HFFc6 (cell line): ENCODE measurements around the gene SLFN12L. TPM values are rescaled to one million over a fixed set of nuclear protein-coding genes. Genes with fewer than 3 reads are reported as not detected.
"Not testable (repeated sequence)": the region's sequence is repeated elsewhere in the genome, so short reads cannot be mapped to it uniquely, and the experiment has no call there.

Experiments
- DNase-seq: peaks from one replicate; pipeline ENCODE4 v3.0.0-alpha.2; 2018
- H3K27ac Mint-ChIP-seq: 2 replicates; pipeline ENCODE4 v1.8.0; 2020; ENCODE audit warnings: mild to moderate bottlenecking, mixed read lengths
- H3K27me3 Mint-ChIP-seq: 2 replicates; pipeline ENCODE4 v1.8.0; 2021; ENCODE audit warnings: mild to moderate bottlenecking, moderate library complexity, mixed read lengths; ENCODE audit not compliant: insufficient read depth
- H3K36me3 Mint-ChIP-seq: 2 replicates; pipeline ENCODE4 v1.8.0; 2021; ENCODE audit warnings: low read depth, mixed read lengths
- H3K4me1 Mint-ChIP-seq: 2 replicates; pipeline ENCODE4 v1.8.0; 2020; ENCODE audit warnings: low read depth, mixed read lengths
- H3K4me3 Mint-ChIP-seq: 2 replicates; pipeline ENCODE4 v1.8.0; 2020; ENCODE audit warnings: mild to moderate bottlenecking, moderate library complexity, mixed read lengths
- H3K9me3 Mint-ChIP-seq: 2 replicates; pipeline ENCODE4 v1.8.0; 2020; ENCODE audit warnings: mild to moderate bottlenecking, mixed read lengths
- CTCF ChIP-seq: fragments of 200-600 bp; sonication (generic); IDR thresholded peaks from 2 replicates; pipeline ENCODE4 v1.5.0; 2021; ENCODE audit warnings: antibody characterized with exemption, mild to moderate bottlenecking
- total RNA-seq, 6 experiments: library from RNA; stranded (reverse); fragmentation: NEBNext Ultra II Directional; extraction: Animal tissue kit (Norgen Biotek cat#: 25700); gene quantifications; 2 replicates in 1 of 6; 3 replicates in 5 of 6; pipeline ENCODE4 v1.2.3, GENCODE V29; 2021

Gene SLFN12L
- total RNA-seq, 6 experiments from 2014 or later: 0.13 to 0.34 (median 0.25) TPM; not detected in 2

- no peak overlapping the region for H3K4me3 Mint-ChIP-seq
- TF ChIP-seq CTCF: no peak
These were observed 14.2 kb downstream of the SLFN12L start for GRCh38 chr17:35523296-35523695.

GRCh38 chr17:35521654-35522256 is 15.7 kb downstream of the SLFN12L start:
- H3K27ac Mint-ChIP-seq, H3K9me3 Mint-ChIP-seq, DNase-seq, H3K4me1 Mint-ChIP-seq, H3K4me3 Mint-ChIP-seq, H3K36me3 Mint-ChIP-seq: not testable (repeated sequence)
- peaks cover 16% of the 10 kb centered on the region for H3K27me3 Mint-ChIP-seq

More at GRCh38 chr17:35523296-35523695, 14.2 kb downstream of the SLFN12L start:
- H3K9me3 Mint-ChIP-seq: peaks cover 7% of the 10 kb centered on the region; the same call in 1 of the 2 replicates
- H3K27me3 Mint-ChIP-seq: peaks cover 15% of the 10 kb centered on the region
- no peaks in the 10 kb centered on the region for H3K36me3 Mint-ChIP-seq
- peaks cover 6% of the 10 kb centered on the region; the same call in 1 of the 2 replicates for H3K4me1 Mint-ChIP-seq
- no peak overlapping the region for H3K27ac Mint-ChIP-seq
- DNase-seq: no peak

GRCh38 chr17:35521150-35521549 is 16.3 kb downstream of the SLFN12L start:
- Mint-ChIP-seq H3K4me1 (peaks cover 6% of the 10 kb centered on the region; the same call in 1 of the 2 replicates), H3K27ac (no peak overlapping the region), H3K27me3 (peaks cover 16% of the 10 kb centered on the region), H3K9me3 (no peaks in the 10 kb centered on the region; the same call in 1 of the 2 replicates), H3K36me3 (no peaks in the 10 kb centered on the region), H3K4me3 (no peak overlapping the region)
- no peak for TF ChIP-seq CTCF
- DNase-seq: no peak

- DNase-seq: no peak
- Mint-ChIP-seq H3K27me3 (peaks cover 13% of the 10 kb centered on the region), H3K4me1 (peaks cover 6% of the 10 kb centered on the region; the same call in 1 of the 2 replicates), H3K36me3 (no peaks in the 10 kb centered on the region), H3K9me3 (no peaks in the 10 kb centered on the region; the same call in 1 of the 2 replicates), H3K27ac (no peak overlapping the region), H3K4me3 (no peak overlapping the region)
- TF ChIP-seq CTCF: no peak
These were observed 17.5 kb downstream of the SLFN12L start for GRCh38 chr17:35519906-35520442.

- Mint-ChIP-seq H3K36me3 (no peaks in the 10 kb centered on the region), H3K4me1 (peaks cover 6% of the 10 kb centered on the region; the same call in 1 of the 2 replicates), H3K27ac (no peak overlapping the region), H3K4me3 (no peak overlapping the region), H3K9me3 (no peaks in the 10 kb centered on the region; the same call in 1 of the 2 replicates), H3K27me3 (peaks cover 17% of the 10 kb centered on the region)
- TF ChIP-seq CTCF: no peak
- no peak for DNase-seq
These were observed 18.0 kb downstream of the SLFN12L start for GRCh38 chr17:35519439-35519838.

- not testable (repeated sequence) for DNase-seq, H3K9me3 Mint-ChIP-seq, H3K27ac Mint-ChIP-seq, H3K4me3 Mint-ChIP-seq, H3K36me3 Mint-ChIP-seq, H3K4me1 Mint-ChIP-seq
- peaks cover 17% of the 10 kb centered on the region for H3K27me3 Mint-ChIP-seq
These were observed 19.0 kb downstream of the SLFN12L start for GRCh38 chr17:35518431-35518830.
